Fibroblast of pulmonary artery (primary cell): ENCODE data around the gene GRIP1.

Experiments
- DNase-seq: peaks from one replicate; pipeline ENCODE4 v3.0.0-alpha.2; 2010; ENCODE audit warnings: low read depth
- H3K4me3 ChIP-seq: replicated peaks from 2 replicates; pipeline ENCODE4 v1.5.1; 2011; ENCODE audit warnings: low read depth, mild to moderate bottlenecking, control low read depth, low read length, moderate library complexity
- TF ChIP-seq, protein P1 (sequence below): IDR thresholded peaks from 2 replicates; pipeline ENCODE4 v1.5.1; 2011; ENCODE audit warnings: mild to moderate bottlenecking, control low read depth, low read length, inconsistent platforms; ENCODE audit errors: missing control alignments

GRIP1 gene

DNA sequence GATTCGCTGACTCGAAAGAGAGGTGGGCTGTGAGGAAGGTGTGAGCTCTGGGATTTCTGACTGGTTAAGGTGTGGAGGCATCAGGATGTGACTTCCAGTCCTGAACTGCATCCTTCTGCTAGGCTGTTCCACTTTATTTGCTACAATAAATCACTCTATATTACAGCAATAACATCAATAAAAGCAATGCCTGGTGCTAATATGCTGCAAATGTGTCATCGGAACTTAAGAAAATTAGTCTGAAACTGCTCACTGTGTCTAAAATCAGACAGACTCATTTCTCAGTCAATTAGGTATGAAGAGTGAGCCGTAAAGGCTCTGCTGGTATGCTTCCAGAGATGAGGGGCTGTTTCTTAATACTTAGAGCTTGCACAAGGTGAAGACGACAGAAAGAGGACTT, 250.0 kb downstream of the GRIP1 start:
- no peak overlapping the region for H3K4me3 ChIP-seq
- TF ChIP-seq, protein P1, sequence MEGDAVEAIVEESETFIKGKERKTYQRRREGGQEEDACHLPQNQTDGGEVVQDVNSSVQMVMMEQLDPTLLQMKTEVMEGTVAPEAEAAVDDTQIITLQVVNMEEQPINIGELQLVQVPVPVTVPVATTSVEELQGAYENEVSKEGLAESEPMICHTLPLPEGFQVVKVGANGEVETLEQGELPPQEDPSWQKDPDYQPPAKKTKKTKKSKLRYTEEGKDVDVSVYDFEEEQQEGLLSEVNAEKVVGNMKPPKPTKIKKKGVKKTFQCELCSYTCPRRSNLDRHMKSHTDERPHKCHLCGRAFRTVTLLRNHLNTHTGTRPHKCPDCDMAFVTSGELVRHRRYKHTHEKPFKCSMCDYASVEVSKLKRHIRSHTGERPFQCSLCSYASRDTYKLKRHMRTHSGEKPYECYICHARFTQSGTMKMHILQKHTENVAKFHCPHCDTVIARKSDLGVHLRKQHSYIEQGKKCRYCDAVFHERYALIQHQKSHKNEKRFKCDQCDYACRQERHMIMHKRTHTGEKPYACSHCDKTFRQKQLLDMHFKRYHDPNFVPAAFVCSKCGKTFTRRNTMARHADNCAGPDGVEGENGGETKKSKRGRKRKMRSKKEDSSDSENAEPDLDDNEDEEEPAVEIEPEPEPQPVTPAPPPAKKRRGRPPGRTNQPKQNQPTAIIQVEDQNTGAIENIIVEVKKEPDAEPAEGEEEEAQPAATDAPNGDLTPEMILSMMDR: no peak
- no peak for DNase-seq

DNA sequence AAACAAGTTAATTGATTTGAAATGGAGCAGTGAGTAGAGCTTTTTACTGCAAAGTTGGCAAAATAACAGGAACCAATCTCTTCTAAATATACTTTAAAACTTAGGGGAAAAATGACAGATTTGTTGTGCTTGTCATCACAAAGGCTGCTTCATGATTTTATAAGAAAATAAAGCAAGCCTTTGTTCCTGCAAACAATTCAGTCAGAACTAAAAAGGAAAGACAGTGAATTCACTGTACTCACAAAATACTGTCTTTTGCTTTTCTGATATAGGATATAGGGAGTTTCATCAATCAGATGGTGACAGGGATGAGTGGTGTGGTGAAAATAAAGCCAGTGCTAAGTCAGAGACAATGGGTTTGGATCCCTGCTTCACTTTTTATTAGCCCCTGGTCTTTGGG, 250.6 kb downstream of the GRIP1 start:
- no peak overlapping the region for H3K4me3 ChIP-seq
- DNase-seq: no peak
- TF ChIP-seq, protein P1: no peak

DNA sequence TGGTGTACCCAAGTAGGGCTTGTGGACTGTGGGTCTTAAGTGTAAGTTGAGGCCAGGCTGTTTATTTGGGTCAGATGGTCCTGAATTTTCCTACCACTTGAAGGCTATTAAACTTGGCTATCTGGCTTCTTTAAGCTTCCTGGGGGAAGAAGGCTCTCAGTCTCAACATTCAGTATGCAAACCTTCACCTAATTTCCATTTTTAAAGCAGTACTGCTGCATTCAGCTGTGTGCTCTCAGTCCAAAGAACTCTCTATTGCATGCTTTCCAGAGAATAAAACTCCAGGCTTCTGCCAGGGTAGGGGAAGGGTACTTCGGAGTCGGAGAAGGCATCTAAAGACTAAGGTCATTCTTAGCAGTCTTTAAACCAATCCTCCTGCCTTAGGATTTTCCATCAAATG, 252.2 kb downstream of the GRIP1 start:
- TF ChIP-seq, protein P1: no peak
- no peak overlapping the region for H3K4me3 ChIP-seq
- DNase-seq: no peak

DNA sequence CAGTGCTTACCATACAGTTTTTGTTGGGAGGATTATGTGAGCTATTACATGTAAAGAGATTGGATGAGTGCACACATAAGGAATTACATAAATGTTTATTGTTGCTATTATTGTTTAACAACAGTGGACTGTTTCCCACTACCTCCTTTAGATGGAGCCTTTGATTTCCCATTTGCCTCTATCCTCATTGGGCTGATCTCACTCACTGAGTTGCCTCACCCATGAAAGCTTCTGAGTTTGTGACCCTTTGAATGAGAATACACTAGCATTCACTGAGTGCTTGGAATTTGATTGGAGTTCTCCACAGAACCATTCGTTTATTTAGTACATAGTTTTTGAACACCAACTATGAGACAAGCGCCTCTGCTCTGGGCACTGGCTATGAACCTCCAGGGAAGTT, 255.6 kb downstream of the GRIP1 start:
- no peak for DNase-seq
- TF ChIP-seq, protein P1: no peak
- no peak overlapping the region for H3K4me3 ChIP-seq

DNA sequence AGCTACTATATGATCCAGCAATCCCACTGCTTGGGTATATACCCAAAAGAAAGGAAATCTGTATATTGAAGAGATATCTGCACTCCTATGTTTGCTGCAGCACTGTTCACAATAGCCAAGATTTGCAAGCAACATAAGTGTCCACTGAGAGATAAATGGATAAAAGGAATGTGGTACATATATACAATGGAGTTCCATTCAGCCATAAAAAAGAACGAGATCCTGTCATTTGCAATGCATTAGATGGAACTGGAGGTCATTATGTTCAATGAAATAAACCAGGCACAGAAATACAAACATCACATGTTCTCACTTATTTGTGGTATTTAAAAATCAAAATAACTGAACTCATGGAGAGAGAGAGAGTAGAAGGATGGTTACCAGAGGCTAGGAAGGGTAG, 260.0 kb downstream of the GRIP1 start:
- TF ChIP-seq, protein P1: no peak
- no peak for DNase-seq
- H3K4me3 ChIP-seq: no peak overlapping the region

DNA sequence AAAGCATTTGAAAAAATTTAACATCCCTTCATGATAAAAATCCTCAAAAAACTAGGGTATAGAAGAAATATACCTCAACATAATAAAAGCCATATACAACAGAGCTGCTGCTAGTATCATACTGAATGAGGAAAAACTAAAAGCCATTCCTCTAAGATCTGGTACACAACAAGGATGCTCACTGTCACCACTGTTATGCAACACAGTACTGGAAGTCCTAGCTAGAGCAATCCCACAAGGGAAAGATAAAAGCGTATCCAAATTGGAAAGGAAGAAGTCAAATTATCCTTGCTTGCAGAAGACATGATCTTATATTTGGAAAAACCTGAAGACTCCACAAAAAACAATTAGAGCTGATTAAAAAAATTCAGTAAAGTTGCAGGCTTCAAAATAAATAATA, 261.7 kb downstream of the GRIP1 start:
- DNase-seq: no peak
- no peak overlapping the region for H3K4me3 ChIP-seq
- TF ChIP-seq, protein P1: no peak

DNA sequence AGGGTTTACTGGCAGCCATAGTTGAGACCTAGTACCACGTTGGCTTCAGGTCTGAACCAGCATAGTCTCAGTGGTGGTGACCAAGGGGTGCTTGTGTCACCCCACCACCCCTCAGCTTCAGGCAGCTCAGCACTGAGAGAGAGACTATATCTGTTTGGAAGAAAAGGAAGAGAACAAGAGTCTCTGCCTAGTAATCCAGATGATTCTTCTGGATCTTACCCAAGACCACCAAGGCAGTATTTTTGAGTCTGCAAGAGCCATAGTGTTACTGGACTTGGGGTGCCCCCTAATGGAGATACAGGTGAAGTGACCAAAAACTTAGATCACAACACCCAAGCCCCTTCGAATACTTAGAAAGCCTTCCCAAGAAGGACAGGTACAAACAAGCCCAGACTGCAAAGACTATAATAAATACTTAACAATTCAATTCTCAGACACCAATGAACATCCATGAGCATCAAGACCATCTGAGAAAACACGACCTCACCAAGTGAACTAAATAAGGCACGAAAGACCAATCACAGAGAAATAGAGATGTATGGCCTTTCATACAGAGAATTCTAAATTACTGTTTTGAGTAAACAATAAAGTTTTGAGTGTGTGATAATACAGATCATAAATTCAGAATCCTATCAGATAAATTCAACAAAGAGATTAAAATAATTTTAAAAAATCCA, 269.5 kb downstream of the GRIP1 start:
- H3K4me3 ChIP-seq: no peak overlapping the region
- peak; percentile 85 for DNase-seq
- TF ChIP-seq, protein P1: peak; percentile 79
